Measurements from ENCODE around the gene PCAT7.
A peak's percentile ranks its signal among the peaks of the same experiment; 100 is the strongest.

Gene PCAT7

DNA sequence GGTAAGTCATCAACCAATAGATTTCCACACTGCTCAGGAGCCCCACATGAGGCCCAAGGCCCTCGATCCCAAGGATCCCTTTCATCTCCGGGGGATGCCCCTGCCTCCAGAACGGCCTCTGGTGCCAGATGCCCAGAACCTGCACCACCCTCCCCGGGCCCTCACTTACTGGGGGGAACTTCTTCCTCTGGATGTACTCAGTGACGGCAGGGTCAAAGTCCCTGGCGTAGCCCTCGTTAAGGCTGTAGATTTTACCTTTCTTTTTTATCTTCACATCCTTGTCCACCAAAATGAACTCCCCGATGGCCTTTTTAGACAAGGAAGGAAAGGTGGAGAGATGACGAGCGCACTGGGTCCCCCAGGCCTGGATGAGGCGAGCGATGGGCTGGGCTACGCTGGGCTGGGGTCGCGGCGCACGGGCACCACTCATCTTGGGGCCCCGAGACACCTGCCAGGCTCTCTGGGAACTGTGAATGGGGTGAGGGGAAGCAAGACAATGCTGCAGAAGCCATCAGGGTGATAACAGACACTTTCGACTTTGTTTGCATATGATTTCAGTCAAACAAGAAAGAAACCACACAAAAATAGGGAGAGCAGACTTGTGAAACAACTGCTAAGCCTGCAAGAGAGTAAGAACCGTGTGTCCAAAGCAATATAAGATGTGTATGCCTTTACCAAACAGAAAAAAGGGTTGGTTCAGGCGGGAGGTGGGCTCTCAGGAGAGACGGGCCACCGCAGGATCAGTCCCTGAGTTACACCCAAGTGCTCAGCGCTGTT is 52.0 kb downstream of the PCAT7 start:
- no peak for DNase-seq

DNA sequence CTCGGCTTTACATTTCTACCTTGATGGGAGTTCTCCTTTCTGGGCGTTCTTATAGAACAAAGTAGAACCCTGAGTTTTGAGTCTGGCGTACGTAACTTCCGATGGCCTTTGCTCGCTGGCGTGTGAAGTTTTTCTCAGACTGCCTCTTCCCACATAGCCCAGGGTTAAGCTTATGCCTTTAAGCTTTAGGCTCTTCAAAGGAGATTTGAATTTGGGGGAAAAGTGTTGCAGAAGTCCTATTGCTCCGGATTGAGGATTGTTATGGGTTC is 52.5 kb downstream of the PCAT7 start:
- no peak for DNase-seq

DNA sequence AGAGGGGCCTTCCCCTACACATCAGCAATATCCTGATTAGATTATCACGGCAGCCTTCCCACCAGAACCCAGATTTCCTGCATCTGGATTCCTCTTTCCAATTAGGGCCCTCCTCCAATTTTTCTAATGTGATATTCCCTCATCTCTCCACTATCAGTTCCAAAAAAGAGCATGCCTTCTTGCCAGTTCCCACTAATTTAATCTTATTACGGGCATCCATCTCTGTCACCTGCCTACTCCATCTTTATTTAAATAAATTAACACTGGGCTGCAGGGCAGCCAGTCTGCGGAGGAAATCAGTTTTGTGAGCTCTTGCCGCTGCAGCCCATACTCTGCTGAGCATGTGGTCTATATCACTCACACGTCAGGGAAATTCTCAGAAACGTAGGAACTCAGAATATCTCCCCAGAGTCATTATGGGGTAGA is 55.3 kb downstream of the PCAT7 start:
- no peak for DNase-seq

DNA sequence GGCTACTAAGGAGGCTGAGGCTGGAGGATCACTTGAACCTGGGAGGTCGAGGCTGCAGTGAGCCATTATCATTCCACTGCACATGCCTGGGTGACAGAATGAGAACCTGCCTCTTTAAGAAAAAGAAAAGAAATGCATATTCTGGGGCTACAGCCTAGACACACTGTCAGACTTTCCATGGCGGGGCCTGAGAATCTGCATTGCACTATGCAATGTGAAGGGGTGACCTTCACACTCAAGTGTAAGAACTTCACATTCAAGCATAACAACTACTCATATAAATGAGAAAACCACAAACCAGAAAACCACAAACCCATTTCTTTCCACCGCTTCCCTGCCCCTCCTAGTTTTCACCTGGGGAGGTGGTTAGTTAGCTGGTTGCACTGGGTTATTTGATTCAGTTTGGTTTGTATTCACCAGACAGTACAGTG is 56.8 kb downstream of the PCAT7 start:
- DNase-seq = peak; percentile 5

DNA sequence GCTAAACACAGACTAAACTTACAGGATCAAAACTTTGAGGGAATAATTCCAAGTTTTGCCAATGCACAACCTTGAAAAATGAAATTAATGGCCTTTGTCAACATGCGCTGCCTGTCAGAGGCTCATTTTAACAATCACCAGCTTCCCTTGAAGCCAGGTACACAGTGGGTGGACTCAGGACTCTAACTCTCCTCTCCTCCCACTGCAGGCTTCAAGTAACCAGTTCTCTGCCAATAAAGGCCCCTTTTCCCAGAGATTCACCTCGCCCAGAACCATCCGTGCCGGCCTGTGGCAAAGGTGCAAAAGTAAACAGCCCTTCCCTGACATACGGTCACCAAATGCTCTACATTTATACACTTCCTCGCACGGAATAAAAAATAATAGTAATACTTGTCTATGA is 57.2 kb downstream of the PCAT7 start:
- DNase-seq = no peak

DNA sequence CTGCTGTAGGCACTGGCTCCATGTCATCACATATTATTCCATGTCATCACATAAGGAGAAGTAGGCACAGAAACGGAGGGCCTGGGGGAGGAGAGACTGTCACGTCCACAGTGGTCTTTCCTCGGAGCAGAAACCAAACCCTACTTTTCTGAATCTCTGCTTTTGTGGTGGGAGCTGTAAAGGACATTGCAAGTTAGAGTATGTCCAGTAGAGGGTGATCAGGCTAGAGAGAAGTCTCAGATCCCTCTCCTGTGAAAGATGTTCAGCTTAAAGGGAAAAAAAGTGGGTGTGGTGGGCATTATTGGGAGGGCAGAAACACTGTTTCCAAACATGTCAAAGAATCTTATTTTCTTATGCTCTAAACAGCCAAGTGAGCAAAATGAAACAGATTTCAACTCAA is 58.1 kb downstream of the PCAT7 start:
- DNase-seq = no peak

DNA sequence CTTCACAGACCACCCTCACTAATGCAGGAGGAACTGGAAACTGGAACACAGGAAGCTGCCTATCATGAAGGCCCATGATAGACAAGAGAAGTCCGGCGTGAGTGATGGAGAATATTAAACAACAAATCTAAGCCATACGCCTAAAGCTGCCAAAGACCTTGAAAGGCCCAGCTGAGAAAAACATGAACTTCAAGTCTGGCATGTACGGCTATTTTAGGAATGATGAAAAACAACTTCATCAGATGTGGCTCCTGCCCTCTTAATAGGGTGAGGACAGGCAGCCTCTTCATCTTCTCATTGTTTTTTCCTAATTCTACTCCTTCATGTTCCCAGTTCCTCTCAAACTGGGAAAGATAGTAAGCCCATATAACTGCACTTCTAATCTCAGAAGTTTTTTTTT is 64.1 kb downstream of the PCAT7 start:
- no peak for DNase-seq
